GM18505 (cell line): ENCODE measurements around the gene GPRC5A.

Experiments used
- ATAC-seq: cut with Tn5 transposase; IDR thresholded peaks from one replicate; pipeline ENCODE4 v1.9.1; 2021; ENCODE audit not compliant: unreplicated experiment
- POLR2A ChIP-seq: IDR thresholded peaks from 4 replicates; pipeline ENCODE4 v1.6.1; 2011; ENCODE audit warnings: borderline replicate concordance; ENCODE audit not compliant: insufficient read depth, insufficient read length; ENCODE audit errors: extremely low read depth

Gene GPRC5A

GRCh38 chr12:12947902-12948301, 56.5 kb downstream of the GPRC5A start:
- no peak for TF ChIP-seq POLR2A
- no peak for ATAC-seq

DNA sequence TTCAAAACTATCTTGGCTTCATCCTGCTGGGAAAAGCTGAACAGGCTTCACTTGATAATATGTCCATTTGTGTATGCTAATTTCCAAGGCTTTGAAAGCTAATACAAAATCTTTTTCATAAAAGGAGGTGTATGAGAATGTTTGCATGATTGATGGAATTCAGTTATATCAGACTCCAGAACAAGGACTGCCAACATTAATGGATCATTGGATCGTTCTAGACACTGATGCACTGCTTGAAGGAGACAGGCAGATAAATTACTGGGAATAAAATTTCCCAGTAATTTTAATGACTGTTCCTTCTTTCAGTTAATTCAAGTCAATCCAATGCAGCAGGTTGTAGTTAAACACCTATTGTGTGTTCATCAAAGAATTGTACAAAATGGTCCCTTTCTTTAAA, 60.1 kb downstream of the GPRC5A start:
- no peak for ATAC-seq
- TF ChIP-seq POLR2A, result no peak

- no peak for TF ChIP-seq POLR2A
- ATAC-seq, result no peak
Observed at GRCh38 chr12:12952036-12952435, 60.7 kb downstream of the GPRC5A start, which contains the start of gene GPRC5D. Gene GPRC5D, minus strand, starts transcription at chr12:12952170. Its CDS starts 1,786 bp downstream, at chr12:12950384.

- no peak for TF ChIP-seq POLR2A
- ATAC-seq, result no peak
Observed at GRCh38 chr12:12954356-12954755, 63.0 kb downstream of the GPRC5A start.

DNA sequence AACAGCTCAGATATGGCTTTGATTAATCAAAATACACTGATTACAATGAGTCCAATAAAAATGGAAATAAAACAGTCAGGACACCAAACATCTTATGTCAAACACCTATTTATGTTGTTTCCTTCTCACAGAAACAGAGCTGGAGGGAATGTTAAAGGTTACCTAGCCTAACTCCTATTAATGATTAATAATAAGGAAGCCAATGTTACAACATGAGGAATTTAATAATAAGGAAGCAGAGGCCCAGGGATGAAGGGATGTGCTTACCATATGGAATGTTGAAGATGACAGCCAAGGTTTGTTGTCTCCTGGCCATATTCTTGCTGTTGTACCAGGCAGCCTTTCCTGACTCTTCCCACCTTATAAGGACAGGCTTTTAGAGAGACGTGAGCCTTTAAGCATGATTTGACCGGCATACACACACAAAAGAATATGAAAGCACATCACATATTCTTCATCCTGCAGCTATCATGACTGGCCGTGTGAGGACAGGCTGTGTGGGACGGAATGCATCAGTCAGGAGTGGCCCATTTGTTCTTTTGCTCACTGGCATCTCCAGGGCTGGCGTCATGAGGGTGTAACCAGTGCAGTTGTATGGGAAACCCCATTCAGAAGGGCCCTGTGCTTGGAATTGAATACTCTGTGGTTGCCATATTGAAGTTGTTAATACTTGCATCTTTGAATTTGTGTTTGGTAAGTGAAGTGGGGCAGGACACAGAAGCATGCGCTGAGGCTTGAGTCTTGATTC, 63.7 kb downstream of the GPRC5A start:
- no peak for TF ChIP-seq POLR2A
- no peak for ATAC-seq

DNA sequence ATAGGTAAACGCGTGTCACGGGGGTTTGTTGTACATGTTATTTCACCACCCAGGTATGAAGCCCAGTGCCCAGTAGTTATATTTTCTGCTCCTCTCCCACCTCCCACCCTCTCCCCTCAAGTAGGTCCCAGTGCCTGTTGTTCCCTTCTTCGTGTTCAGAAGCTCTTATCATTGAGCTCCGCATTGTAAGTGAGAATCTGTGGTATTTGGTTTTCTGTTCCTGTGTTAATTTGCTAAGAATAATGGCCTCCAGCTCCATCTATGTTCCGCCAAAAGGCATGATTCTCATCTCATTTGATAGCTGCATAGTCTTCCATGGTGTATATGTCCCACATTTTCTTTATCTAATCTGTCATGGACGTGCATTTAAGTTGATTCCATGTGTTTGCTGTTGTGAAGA, 67.5 kb downstream of the GPRC5A start:
- no peak for ATAC-seq
- no peak for TF ChIP-seq POLR2A

DNA sequence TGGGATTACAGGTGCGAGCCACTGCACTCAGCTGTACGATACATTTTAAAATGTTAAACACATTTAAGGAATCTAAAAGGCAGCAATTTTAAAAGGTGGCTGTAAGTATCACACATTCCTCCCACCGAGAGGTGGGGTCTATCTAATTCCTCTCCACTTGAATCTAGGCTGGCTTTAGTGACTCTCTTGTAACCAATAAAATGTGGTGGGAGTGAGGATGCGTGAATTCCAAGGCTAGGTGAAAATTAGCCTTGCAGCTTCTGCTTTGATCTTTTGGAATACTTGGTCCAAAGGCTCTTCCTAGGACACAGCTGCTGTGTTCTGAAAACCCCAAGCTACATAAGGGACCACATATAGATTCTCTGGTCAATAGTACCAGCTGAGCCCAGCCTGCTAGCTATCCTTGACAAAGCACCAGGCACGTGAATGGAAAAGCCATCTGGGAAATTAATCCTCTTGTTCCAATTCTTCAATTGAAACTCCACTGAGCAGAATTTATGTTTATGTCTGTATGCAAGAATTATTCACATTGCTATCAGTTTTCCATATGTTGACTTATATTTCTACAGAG, 69.4 kb downstream of the GPRC5A start:
- no peak for ATAC-seq
- no peak for TF ChIP-seq POLR2A

GRCh38 chr12:12964255-12964654, 72.9 kb downstream of the GPRC5A start:
- TF ChIP-seq POLR2A, result no peak
- no peak for ATAC-seq

DNA sequence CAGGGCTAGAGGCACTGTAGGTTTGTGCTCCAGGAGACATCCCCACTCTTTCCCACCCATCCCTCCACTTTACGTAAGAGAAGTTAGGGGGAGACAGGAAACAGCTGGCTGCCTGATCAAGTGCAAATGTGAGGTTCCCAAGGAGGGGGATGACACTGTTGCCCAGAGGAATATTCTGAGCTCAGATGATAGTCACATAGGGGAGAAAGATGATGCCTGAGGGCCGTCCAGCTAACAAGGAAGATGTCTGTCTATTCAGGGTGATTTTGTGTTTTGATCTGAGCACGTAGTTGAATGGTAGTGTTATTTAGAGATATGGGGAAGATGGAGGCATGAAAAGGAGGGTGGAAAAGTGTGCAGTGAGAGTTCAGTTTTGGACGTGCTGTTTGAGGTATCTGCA, 74.5 kb downstream of the GPRC5A start:
- no peak for ATAC-seq
- no peak for TF ChIP-seq POLR2A
